ENCODE measurements around the gene PRKG1. TPM values are rescaled to one million over a fixed set of nuclear protein-coding genes. Genes with fewer than 3 reads are reported as not detected.

The PRKG1 gene
- total and polyA plus RNA-seq, 4 donors: 0.46 to 5.1 (median 1.5) TPM

GRCh38 chr10:51439645-51440044 lies 365.4 kb downstream of the PRKG1 start:
- H3K27ac ChIP-seq (ENCODE audit: low read depth in 1 of 2, low read length in 2 of 2): no peak overlapping the region
- no peak overlapping the region for H3K9ac ChIP-seq (ENCODE audit: low read depth in 1 of 2, low read length in 2 of 2)
- H3K4me1 ChIP-seq (ENCODE audit: control insufficient read depth in 4 of 4, insufficient read depth in 4 of 4, low read length in 3 of 4): no peaks in the 10 kb centered on the region
- DNase-seq (ENCODE audit: low spot score): no peak
- no peak overlapping the region for H3K4me3 ChIP-seq (ENCODE audit: low read depth in 1 of 3, low read length in 3 of 3)
- TF ChIP-seq TAF1 (conservative IDR thresholded peaks at IDR 0.05) (no peak), YY1 (IDR thresholded peaks at IDR 0.05) (no peak), REST (IDR thresholded peaks at IDR 0.05) (no peak), RXRA (IDR thresholded peaks at IDR 0.05) (no peak), FOXA2 (IDR thresholded peaks at IDR 0.05) (no peak), EGR1 (IDR thresholded peaks at IDR 0.05; ENCODE audit: low read depth in 2 of 2) (no peak), MAX (IDR thresholded peaks at IDR 0.05) (no peak), ZBTB33 (IDR thresholded peaks at IDR 0.05) (no peak), RAD21 (IDR thresholded peaks at IDR 0.05) (no peak), JUND (IDR thresholded peaks at IDR 0.05) (no peak), HNF4A (conservative IDR thresholded peaks at IDR 0.05) (no peak), ATF3 (IDR thresholded peaks at IDR 0.05) (no peak), FOXA1 (IDR thresholded peaks at IDR 0.05) (no peak), SP1 (IDR thresholded peaks at IDR 0.05) (no peak), NR2F2 (IDR thresholded peaks at IDR 0.05) (no peak), GABPA (IDR thresholded peaks at IDR 0.05 in 1 of 2, conservative IDR thresholded peaks at IDR 0.05 in 1 of 2) (no peak), HNF4G (IDR thresholded peaks at IDR 0.05) (no peak), CTCF (IDR thresholded peaks at IDR 0.05; ENCODE audit: low read depth, low read length, missing input control) (no peak)
- WGBS: 61% methylated on average over 1 of the region's 1 CpG
- peaks cover 0 to 5% (median 0%) of the 10 kb centered on the region in 4 donors for H3K27me3 ChIP-seq (ENCODE audit: control insufficient read depth in 4 of 4, insufficient read depth in 4 of 4, low read length in 3 of 4)
- H3K36me3 ChIP-seq (ENCODE audit: control insufficient read depth in 4 of 4, insufficient read depth in 3 of 4, low read depth in 1 of 4, low read length in 3 of 4): no peaks in the 10 kb centered on the region
- no peaks in the 10 kb centered on the region for H3K9me3 ChIP-seq (ENCODE audit: control insufficient read depth in 4 of 4, low read length in 3 of 4)
